Measurements from ENCODE around the gene GPX4.

The GPX4 gene

DNA sequence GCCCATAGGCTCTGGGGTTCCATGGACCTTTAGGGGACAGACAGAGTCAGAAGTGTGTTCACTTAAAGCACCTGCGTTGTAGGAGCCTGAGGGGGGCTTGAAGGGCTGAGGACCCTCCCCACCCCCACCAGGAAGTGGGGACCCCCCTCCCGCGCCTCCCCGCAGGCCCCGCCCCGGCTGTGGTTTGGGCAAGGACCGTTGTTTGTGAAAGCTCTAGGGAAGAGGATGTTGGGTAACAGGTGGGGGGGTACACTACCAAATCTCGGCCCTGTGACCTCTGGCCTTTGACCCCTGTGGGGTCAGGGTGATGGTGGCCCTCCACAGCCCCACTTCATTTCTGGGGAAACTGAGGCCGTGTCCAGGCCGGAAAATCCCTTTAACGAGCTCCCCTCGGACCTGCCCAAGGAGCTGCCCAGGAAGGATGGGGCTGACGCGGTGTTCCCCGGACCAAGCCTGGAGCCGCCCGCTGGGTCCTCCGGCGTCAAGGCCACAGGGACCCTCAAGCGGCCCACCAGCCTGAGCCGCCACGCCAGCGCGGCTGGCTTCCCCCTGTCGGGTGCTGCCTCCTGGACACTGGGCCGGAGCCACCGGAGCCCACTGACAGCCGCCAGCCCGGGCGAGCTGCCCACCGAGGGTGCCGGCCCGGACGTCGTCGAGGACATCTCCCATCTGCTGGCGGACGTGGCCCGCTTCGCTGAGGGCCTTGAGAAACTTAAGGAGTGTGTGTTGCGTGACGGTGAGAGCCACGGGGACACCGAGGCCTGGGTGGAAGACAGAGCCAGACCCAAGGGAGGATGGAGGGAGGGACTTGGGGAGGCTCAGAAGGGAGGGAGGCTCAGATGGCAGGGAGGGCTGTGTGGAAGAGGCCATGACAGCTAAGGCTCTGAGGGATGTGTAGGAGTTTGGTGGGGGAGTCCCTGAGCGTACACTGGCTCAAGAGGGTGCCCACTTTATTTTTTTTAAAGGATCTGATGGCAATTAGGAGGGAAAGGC is 35.5 kb upstream of the GPX4 start:
- no peak for DNase-seq (ENCODE audit: low read depth in 2 of 2)

DNA sequence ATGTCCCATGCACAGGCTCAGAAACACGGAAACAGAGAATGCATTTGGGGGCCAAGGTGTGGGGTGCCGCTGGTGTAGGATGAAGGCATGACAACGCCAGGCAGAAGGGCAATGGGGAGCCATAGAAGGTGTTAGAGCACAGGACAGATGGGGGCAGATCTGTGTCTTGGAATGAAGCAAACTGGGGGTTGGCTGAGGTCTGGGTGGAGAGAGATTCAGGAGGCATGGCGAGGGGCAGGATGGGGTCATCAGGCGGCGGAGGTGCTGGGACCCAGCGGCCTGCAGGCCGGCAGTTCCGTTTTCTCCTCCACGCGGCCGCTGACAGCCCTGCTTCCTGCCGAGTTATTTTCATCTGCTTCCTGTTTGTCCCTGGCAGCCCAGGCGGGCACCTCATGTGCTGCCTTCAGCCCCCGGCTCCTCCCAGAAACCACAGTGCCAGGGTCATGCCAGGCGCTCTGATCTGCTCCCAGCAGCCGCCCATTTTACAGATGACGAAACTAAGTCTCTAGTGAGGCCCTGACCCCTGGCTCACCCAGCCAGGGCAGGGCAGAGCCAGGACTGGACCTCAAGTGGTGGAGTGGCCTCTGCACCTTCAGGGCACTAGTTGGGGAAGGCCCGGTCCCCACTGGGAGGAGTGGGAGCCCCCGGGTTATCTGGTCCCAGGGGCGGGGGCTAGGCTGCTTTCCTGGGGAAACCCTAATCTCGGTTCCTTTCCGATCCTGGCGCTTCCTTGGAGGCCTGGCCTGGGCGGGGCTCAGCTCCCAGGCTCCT is 34.6 kb upstream of the GPX4 start:
- DNase-seq (ENCODE audit: low read depth in 2 of 2) = no peak

DNA sequence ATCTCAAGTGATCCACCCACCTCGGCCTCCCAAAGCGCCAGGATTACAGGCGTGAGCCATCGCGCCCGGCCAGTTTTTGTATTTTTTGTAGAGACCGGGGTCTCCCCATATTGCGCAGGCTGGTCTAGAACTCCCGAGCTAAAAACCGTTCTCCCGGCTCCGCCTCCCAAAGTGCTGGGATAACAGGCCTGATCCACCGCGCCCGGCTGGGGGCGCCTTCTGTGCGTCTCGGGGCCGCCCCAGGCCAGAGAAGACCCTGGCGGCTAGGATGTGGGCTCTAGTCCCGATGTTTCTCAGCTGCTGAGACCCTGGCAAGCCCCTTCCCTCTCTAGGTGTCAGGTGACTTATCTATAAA is 33.2 kb upstream of the GPX4 start:
- no peak for DNase-seq (ENCODE audit: low read depth in 2 of 2)

DNA sequence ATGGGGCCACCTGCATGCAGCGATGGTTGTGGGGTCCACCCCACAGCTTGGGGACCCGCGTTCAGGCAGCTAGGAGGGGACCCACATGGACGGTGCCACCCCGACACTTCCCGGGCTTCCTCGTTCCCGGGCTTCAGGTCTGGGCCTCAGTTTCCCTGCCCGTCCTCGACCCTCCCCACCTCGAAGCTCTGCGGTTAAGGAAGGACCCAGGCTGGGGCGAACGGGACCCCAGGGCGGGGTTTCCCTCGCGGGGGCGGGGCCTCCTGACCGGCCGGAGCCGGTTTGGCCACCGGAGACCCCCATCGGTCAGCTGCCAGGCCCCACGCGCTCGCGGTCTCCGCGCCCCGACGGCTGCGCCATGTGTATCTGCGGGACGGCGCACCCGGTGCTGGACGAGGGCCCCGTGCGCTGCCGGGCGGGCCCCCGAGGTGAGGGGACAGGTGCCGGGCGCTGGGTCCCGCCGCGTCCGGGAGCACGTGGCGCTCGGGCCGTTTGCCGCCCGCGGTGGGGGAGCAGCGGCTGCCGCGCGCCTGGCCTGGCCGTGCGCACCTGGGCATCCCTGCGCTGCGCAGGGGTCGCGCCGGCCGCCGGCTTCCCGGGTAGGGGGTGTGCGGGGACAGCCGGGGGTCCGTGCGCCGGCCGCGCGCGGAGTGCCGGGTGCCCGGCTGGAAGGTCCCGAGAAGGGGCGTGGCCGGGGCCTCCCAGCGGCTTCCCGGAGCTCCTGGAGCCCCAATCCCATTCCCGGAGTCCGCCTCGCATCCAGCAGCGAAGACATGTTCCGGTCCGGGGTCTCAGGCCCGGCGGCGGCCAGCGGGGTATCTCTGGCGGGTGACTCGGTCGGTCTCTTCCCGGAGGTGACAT is 32.6 kb upstream of the GPX4 start:
- DNase-seq (ENCODE audit: low read depth in 2 of 2) = no peak

DNA sequence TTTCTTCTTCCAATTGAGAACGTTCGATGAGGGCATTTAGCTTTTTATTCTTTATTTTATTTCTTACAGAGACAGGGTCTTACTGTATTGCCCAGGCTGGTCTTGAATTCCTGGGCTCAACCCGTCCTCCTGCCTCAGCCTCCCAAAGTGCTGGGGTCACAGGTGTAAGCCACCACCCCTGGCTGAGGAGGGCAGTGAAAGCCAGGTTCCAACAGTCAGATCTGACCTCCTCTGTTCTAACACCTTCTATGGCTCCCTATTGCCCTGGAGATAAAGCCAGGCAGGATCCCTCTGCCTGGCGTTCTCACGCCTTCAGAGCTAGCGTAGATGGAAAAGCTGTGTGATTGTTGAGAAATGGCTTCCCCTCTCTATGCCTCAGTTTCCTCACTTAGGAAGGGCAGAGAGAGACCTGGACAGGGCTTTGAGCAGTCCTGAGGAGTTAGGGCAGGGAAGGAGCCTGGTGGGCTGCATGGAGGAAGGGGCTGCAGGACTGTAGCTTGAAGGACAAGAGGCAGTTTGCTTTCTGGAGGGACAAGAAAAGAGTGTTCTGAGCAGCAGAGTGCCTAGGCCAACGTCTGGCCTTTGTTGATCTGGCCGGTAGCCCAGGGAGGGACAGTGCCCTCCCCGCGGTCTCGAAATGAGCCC is 31.3 kb upstream of the GPX4 start:
- no peak for DNase-seq (ENCODE audit: low read depth in 2 of 2)

DNA sequence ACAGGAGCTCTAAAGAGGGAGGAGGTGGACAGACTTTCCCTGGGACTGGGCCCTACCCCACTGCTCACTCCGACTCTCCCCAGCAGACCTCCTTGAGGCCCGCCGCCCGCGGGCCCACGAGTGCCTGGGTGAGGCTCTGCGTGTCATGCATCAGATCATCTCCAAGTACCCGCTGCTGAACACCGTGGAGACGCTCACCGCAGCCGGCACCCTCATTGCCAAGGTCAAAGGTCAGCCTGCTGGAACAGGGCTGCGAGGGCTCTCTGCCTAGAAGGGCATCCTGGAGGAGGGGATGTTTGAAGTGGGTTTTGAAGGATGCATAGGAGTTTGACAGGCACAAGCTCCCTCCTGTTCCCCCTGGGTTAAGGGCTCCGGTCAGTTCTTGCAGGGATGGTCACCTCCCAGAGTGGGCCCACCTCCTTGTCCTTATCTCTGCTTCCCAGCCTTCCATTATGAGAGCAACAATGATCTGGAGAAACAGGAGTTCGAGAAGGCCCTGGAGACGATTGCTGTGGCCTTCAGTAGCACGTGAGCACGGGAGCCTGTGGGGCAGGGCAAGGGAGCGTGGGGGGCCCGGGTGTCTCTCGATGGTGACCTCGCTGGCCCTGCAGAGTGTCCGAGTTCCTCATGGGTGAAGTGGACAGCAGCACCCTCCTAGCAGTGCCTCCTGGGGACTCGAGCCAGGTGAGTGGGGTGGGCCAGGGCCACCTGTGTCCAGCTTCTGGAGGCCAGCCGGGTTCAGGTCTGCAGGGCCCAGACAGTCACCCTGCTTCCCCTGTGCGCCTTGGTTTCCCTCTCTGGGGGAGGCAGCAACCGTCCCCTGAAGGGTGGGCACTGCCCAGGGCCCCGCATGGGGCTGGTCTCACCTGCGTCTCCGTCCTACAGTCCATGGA is 30.5 kb upstream of the GPX4 start:
- DNase-seq (ENCODE audit: low read depth in 2 of 2) = no peak

DNA sequence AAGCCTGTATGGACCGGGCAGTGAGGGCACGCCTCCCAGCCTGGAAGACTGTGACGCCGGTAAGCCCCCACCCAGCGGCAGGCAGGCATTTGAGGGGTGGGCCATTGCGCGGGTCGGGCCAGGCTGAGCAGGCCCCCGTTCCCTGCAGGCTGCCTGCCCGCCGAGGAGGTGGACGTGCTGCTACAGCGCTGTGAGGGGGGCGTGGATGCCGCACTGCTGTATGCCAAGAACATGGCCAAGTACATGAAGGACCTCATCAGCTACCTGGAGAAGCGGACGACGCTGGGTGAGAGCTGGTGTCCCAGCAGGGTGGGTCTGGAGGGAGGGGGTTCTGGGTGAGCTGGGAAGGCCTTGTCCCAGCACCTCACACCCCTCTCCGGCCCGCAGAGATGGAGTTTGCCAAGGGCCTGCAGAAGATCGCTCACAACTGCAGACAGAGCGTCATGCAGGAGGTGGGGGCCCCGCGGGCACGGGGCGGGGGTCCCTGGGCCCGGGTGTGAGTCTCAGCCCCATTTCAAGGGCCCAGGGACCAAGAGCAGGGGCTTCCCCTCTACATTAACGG is 29.8 kb upstream of the GPX4 start:
- no peak for DNase-seq (ENCODE audit: low read depth in 2 of 2)

- no peak for DNase-seq (ENCODE audit: low read depth in 2 of 2)
Measured at GRCh38 chr19:1074544-1075283, 29.1 kb upstream of the GPX4 start.

GRCh38 chr19:1076046-1076386 is 27.8 kb upstream of the GPX4 start:
- DNase-seq (ENCODE audit: low read depth in 2 of 2) = no peak

DNA sequence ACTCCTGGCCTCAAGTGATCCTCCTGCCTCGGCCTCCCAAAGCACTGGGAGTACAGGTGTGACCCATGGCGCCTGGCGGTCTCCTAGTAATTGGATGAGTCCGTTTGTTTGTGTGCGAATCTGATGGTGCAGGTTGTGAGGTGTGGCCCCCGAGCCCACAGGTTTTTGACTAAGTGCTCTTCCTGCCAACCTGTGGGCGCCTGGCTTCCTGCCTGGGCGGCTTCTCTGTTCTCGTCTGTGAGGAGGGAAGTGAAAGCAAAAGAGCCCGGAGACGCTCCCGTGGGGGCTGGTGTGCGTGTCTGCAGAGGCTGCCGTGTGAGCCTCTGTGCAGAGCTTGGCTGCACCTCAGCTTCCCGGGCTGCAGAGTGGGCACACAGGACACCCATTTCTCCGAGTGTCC is 26.8 kb upstream of the GPX4 start:
- no peak for DNase-seq (ENCODE audit: low read depth in 2 of 2)

GRCh38 chr19:1079566-1080111 is 24.2 kb upstream of the GPX4 start:
- no peak for DNase-seq (ENCODE audit: low read depth in 2 of 2)

DNA sequence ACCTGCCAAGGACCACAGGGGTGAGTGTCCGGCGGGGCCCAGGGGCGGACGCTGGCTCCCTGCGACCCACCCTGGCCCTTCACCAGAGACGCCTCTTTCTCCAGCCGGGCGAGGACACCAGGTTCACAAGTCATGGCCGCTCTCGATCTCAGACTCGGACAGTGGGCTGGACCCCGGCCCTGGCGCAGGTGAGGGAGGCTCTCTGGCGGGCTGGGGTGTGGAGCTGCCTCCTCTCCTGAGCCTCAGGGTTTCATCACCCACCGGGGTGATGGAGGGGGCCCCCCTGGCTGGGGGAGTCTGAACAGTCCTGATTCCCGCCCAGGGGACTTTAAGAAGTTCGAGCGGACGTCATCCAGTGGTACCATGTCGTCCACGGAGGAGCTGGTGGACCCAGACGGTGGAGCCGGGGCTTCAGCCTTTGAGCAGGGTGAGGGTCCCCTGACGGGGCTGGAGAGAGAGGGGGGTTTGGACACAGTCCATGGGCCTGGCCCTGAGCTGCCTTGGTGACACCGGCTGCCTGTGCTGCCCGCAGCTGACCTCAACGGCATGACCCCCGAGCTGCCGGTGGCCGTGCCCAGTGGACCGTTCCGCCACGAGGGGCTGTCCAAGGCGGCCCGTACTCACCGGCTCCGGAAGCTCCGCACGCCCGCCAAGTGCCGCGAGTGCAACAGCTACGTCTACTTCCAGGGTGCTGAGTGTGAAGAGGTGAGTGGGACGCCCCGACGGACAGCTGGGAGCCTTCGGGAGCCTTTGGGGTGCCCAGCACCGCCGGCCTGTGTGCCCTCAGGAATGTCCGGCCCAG is 23.2 kb upstream of the GPX4 start:
- no peak for DNase-seq (ENCODE audit: low read depth in 2 of 2)

DNA sequence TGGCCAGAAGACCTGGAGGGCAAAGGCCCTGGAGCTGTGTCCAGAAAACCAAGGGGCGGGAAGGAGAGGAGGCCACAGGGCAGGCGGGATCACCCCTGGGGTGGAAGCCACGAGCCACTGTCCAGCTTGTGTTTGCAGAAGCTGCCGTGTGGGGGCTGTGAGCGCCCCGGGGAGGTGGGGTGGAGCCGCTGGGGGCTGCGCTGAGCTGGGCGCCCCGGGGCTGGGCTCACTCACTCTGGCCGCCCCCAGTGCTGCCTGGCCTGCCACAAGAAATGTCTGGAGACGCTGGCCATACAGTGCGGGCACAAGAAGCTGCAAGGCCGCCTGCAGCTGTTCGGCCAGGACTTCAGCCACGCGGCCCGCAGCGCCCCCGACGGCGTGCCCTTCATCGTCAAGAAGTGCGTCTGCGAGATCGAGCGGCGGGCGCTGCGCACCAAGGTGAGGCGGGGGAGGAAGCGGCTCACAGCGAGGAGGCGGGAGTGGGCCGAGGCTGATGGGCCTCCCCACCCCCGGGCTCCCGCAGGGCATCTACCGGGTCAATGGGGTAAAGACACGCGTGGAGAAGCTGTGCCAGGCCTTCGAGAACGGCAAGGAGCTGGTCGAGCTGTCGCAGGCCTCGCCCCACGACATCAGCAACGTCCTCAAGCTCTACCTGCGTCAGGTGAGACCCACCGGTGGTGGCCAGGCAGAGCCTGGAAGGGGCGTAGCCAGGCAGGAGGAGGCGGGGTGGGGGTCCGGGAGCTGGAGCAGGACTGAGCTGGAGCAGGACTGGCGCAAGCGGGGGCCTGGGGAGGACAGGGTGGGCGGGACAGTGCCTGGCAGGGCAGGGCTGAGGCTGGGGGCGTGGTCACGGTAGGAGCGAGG is 22.3 kb upstream of the GPX4 start:
- DNase-seq (ENCODE audit: low read depth in 2 of 2) = no peak

- no peak for DNase-seq (ENCODE audit: low read depth in 2 of 2)
Measured at GRCh38 chr19:1082165-1082927, 21.4 kb upstream of the GPX4 start.

GRCh38 chr19:1082928-1083816 is 20.6 kb upstream of the GPX4 start:
- no peak for DNase-seq (ENCODE audit: low read depth in 2 of 2)

Data from fibroblast of skin of left biceps (primary cell).